Measurements from ENCODE around the gene SPEN.
A peak's percentile ranks its signal among the peaks of the same experiment; 100 is the strongest.
"Not testable (repeated sequence)": the region's sequence is repeated elsewhere in the genome, so short reads cannot be mapped to it uniquely, and the experiment has no call there.

Gene SPEN

GRCh38 chr1:15838721-15839120 lies 8.8 kb upstream of the SPEN start:
- in situ Hi-C loops (cut with HindIII; ENCODE audit: low sequenced_read_pairs) = no loop called here
- TF ChIP-seq, protein P1, sequence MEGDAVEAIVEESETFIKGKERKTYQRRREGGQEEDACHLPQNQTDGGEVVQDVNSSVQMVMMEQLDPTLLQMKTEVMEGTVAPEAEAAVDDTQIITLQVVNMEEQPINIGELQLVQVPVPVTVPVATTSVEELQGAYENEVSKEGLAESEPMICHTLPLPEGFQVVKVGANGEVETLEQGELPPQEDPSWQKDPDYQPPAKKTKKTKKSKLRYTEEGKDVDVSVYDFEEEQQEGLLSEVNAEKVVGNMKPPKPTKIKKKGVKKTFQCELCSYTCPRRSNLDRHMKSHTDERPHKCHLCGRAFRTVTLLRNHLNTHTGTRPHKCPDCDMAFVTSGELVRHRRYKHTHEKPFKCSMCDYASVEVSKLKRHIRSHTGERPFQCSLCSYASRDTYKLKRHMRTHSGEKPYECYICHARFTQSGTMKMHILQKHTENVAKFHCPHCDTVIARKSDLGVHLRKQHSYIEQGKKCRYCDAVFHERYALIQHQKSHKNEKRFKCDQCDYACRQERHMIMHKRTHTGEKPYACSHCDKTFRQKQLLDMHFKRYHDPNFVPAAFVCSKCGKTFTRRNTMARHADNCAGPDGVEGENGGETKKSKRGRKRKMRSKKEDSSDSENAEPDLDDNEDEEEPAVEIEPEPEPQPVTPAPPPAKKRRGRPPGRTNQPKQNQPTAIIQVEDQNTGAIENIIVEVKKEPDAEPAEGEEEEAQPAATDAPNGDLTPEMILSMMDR (IDR thresholded peaks at IDR 0.05; ENCODE audit: low read depth, low read length) = no peak
- H3K4me3 ChIP-seq (ENCODE audit: low read depth, low read length) = no peak overlapping the region
- no peak for DNase-seq (ENCODE audit: low read depth, low spot score)

GRCh38 chr1:15843826-15844572 lies 3.5 kb upstream of the SPEN start:
- in situ Hi-C loops (cut with HindIII; ENCODE audit: low sequenced_read_pairs) = no loop called here
- peak; percentile 48 for DNase-seq (ENCODE audit: low read depth, low spot score)
- TF ChIP-seq, protein P1 (IDR thresholded peaks at IDR 0.05; ENCODE audit: low read depth, low read length) = no peak
- H3K4me3 ChIP-seq (ENCODE audit: low read depth, low read length) = no peak overlapping the region

- H3K4me3 ChIP-seq (ENCODE audit: low read depth, low read length); DNase-seq (ENCODE audit: low read depth, low spot score); in situ Hi-C loops (cut with HindIII; ENCODE audit: low sequenced_read_pairs): not testable (repeated sequence)
These were observed 1.5 kb upstream of the SPEN start for GRCh38 chr1:15846056-15846455.

DNA sequence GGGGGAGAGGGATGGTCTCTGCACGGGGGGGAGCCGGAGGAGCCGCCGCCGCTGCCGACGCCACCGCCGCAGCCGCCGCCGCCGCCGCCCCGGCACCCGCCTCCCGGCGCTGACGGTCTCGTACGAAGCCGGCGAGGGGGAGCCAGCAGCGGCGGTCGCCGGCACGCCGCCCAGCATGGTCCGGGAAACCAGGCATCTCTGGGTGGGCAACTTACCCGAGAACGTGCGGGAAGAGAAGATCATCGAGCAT lies 311 bp downstream of the SPEN start:
- TF ChIP-seq, protein P1 (IDR thresholded peaks at IDR 0.05; ENCODE audit: low read depth, low read length) = no peak
- in situ Hi-C loops (cut with HindIII; ENCODE audit: low sequenced_read_pairs) = no loop called here
- DNase-seq (ENCODE audit: low read depth, low spot score) = no peak
- peak overlapping the region; percentile 96 for H3K4me3 ChIP-seq (ENCODE audit: low read depth, low read length)

GRCh38 chr1:15848143-15848928 lies 829 bp downstream of the SPEN start:
- TF ChIP-seq, protein P1 (IDR thresholded peaks at IDR 0.05; ENCODE audit: low read depth, low read length) = no peak
- H3K4me3 ChIP-seq (ENCODE audit: low read depth, low read length) = peak overlapping the region; percentile 96
- in situ Hi-C loops (cut with HindIII; ENCODE audit: low sequenced_read_pairs) = no loop called here
- DNase-seq (ENCODE audit: low read depth, low spot score) = peak; percentile 21

- DNase-seq (ENCODE audit: low read depth, low spot score) = peak; percentile 83
- TF ChIP-seq, protein P1 (IDR thresholded peaks at IDR 0.05; ENCODE audit: low read depth, low read length) = no peak
- H3K4me3 ChIP-seq (ENCODE audit: low read depth, low read length) = peak overlapping the region; percentile 96
- in situ Hi-C loops (cut with HindIII; ENCODE audit: low sequenced_read_pairs) = no loop called here
These were observed 1.6 kb downstream of the SPEN start for GRCh38 chr1:15848929-15849774.

Data from astrocyte of the spinal cord (primary cell).